ENCODE results near the gene TRAPPC11. TPM values are rescaled to one million over a fixed set of nuclear protein-coding genes. Genes with fewer than 3 reads are reported as not detected.

TRAPPC11 gene
- polyA plus RNA-seq, 4 donors = 12.3 to 28.8 (median 19.1) TPM

- no peak overlapping the region for H3K4me3 ChIP-seq (ENCODE audit: low read depth in 1 of 3, low read length in 3 of 3)
- H3K4me1 ChIP-seq (ENCODE audit: control insufficient read depth in 3 of 3, insufficient read depth in 2 of 3, low read depth in 1 of 3, low read length in 2 of 3) = no peaks in the 10 kb centered on the region
- H3K36me3 ChIP-seq (ENCODE audit: control insufficient read depth in 3 of 3, insufficient read depth in 2 of 3, low read depth in 1 of 3, low read length in 3 of 3) = no peaks in the 10 kb centered on the region
- FAIRE-seq (no peak), DNase-seq (no peak)
- no peak overlapping the region for H3K27ac ChIP-seq (ENCODE audit: low read depth in 1 of 3, low read length in 2 of 3)
- H3K9me3 ChIP-seq (ENCODE audit: control insufficient read depth in 2 of 2, insufficient read depth in 1 of 2, low read depth in 1 of 2, low read length in 1 of 2) = peaks cover 0 to 8% of the 10 kb centered on the region in 2 donors
- WGBS, 3 donors = 91 to 93% (median 93%) methylated on average over 35 to 48 of the region's 48 CpGs
- no peaks in the 10 kb centered on the region for H3K27me3 ChIP-seq (ENCODE audit: control insufficient read depth in 3 of 3, insufficient read depth in 3 of 3, low read length in 3 of 3)
These were observed 87.5 kb downstream of the TRAPPC11 start for GRCh38 chr4:183746305-183747229.

- H3K4me3 ChIP-seq (ENCODE audit: low read depth in 1 of 3, low read length in 3 of 3) = no peak overlapping the region
- FAIRE-seq (no peak), DNase-seq (no peak)
- H3K36me3 ChIP-seq (ENCODE audit: control insufficient read depth in 3 of 3, insufficient read depth in 2 of 3, low read depth in 1 of 3, low read length in 3 of 3) = no peaks in the 10 kb centered on the region
- H3K9me3 ChIP-seq (ENCODE audit: control insufficient read depth in 2 of 2, insufficient read depth in 1 of 2, low read depth in 1 of 2, low read length in 1 of 2) = peaks cover 0 to 8% of the 10 kb centered on the region in 2 donors
- WGBS, 3 donors = 69 to 81% (median 74%) methylated on average over 2 of the region's 2 CpGs
- H3K27me3 ChIP-seq (ENCODE audit: control insufficient read depth in 3 of 3, insufficient read depth in 3 of 3, low read length in 3 of 3) = no peaks in the 10 kb centered on the region
- H3K27ac ChIP-seq (ENCODE audit: low read depth in 1 of 3, low read length in 2 of 3) = no peak overlapping the region
- H3K4me1 ChIP-seq (ENCODE audit: control insufficient read depth in 3 of 3, insufficient read depth in 2 of 3, low read depth in 1 of 3, low read length in 2 of 3) = no peaks in the 10 kb centered on the region
These were observed 88.3 kb downstream of the TRAPPC11 start for GRCh38 chr4:183747380-183747779.

GRCh38 chr4:183747931-183748670 is 89.0 kb downstream of the TRAPPC11 start:
- H3K27me3 ChIP-seq (ENCODE audit: control insufficient read depth in 3 of 3, insufficient read depth in 3 of 3, low read length in 3 of 3) = no peaks in the 10 kb centered on the region
- no peaks in the 10 kb centered on the region for H3K4me1 ChIP-seq (ENCODE audit: control insufficient read depth in 3 of 3, insufficient read depth in 2 of 3, low read depth in 1 of 3, low read length in 2 of 3)
- no peak overlapping the region for H3K4me3 ChIP-seq (ENCODE audit: low read depth in 1 of 3, low read length in 3 of 3)
- H3K27ac ChIP-seq (ENCODE audit: low read depth in 1 of 3, low read length in 2 of 3) = no peak overlapping the region
- peaks cover 0 to 8% of the 10 kb centered on the region in 2 donors for H3K9me3 ChIP-seq (ENCODE audit: control insufficient read depth in 2 of 2, insufficient read depth in 1 of 2, low read depth in 1 of 2, low read length in 1 of 2)
- 77 to 87% (median 79%) methylated on average over 6 of the region's 6 CpGs for WGBS, 3 donors
- no peaks in the 10 kb centered on the region for H3K36me3 ChIP-seq (ENCODE audit: control insufficient read depth in 3 of 3, insufficient read depth in 2 of 3, low read depth in 1 of 3, low read length in 3 of 3)
- FAIRE-seq (no peak), DNase-seq (peak; percentile 14 to 22)

GRCh38 chr4:183751106-183751505 is 92.0 kb downstream of the TRAPPC11 start:
- DNase-seq (no peak), FAIRE-seq (no peak)
- Histone ChIP-seq H3K27ac (ENCODE audit: low read depth in 1 of 3, low read length in 2 of 3) (no peak overlapping the region), H3K27me3 (ENCODE audit: control insufficient read depth in 3 of 3, insufficient read depth in 3 of 3, low read length in 3 of 3) (no peaks in the 10 kb centered on the region), H3K4me1 (ENCODE audit: control insufficient read depth in 3 of 3, insufficient read depth in 2 of 3, low read depth in 1 of 3, low read length in 2 of 3) (no peaks in the 10 kb centered on the region), H3K36me3 (ENCODE audit: control insufficient read depth in 3 of 3, insufficient read depth in 2 of 3, low read depth in 1 of 3, low read length in 3 of 3) (no peaks in the 10 kb centered on the region), H3K9me3 (ENCODE audit: control insufficient read depth in 2 of 2, insufficient read depth in 1 of 2, low read depth in 1 of 2, low read length in 1 of 2) (peaks cover 0 to 6% of the 10 kb centered on the region in 2 donors), H3K4me3 (ENCODE audit: low read depth in 1 of 3, low read length in 3 of 3) (no peak overlapping the region)
- WGBS, 3 donors = 83 to 89% (median 85%) methylated on average over 4 of the region's 4 CpGs

- peaks cover 0 to 2% of the 10 kb centered on the region in 2 donors for H3K9me3 ChIP-seq (ENCODE audit: control insufficient read depth in 2 of 2, insufficient read depth in 1 of 2, low read depth in 1 of 2, low read length in 1 of 2)
- no peak for FAIRE-seq
- H3K4me1 ChIP-seq (ENCODE audit: control insufficient read depth in 3 of 3, insufficient read depth in 2 of 3, low read depth in 1 of 3, low read length in 2 of 3) = peaks cover 0 to 4% (median 0%) of the 10 kb centered on the region in 3 donors
- peaks cover 0 to 2% (median 0%) of the 10 kb centered on the region in 3 donors for H3K27me3 ChIP-seq (ENCODE audit: control insufficient read depth in 3 of 3, insufficient read depth in 3 of 3, low read length in 3 of 3)
- no peaks in the 10 kb centered on the region for H3K36me3 ChIP-seq (ENCODE audit: control insufficient read depth in 3 of 3, insufficient read depth in 2 of 3, low read depth in 1 of 3, low read length in 3 of 3)
- no peak overlapping the region for H3K27ac ChIP-seq (ENCODE audit: low read depth in 1 of 3, low read length in 2 of 3)
- WGBS, 3 donors = 82 to 87% (median 85%) methylated on average over 2 of the region's 2 CpGs
- no peak for DNase-seq
- no peak overlapping the region for H3K4me3 ChIP-seq (ENCODE audit: low read depth in 1 of 3, low read length in 3 of 3)
These were observed 96.5 kb downstream of the TRAPPC11 start for GRCh38 chr4:183755596-183755995.

- FAIRE-seq (no peak), DNase-seq (no peak)
- 90 to 93% (median 90%) methylated on average over 10 of the region's 10 CpGs for WGBS, 3 donors
- Histone ChIP-seq H3K36me3 (ENCODE audit: control insufficient read depth in 3 of 3, insufficient read depth in 2 of 3, low read depth in 1 of 3, low read length in 3 of 3) (no peaks in the 10 kb centered on the region), H3K9me3 (ENCODE audit: control insufficient read depth in 2 of 2, insufficient read depth in 1 of 2, low read depth in 1 of 2, low read length in 1 of 2) (peaks cover 0 to 2% of the 10 kb centered on the region in 2 donors), H3K4me3 (ENCODE audit: low read depth in 1 of 3, low read length in 3 of 3) (no peak overlapping the region), H3K4me1 (ENCODE audit: control insufficient read depth in 3 of 3, insufficient read depth in 2 of 3, low read depth in 1 of 3, low read length in 2 of 3) (peaks cover 0 to 4% (median 0%) of the 10 kb centered on the region in 3 donors), H3K27ac (ENCODE audit: low read depth in 1 of 3, low read length in 2 of 3) (no peak overlapping the region), H3K27me3 (ENCODE audit: control insufficient read depth in 3 of 3, insufficient read depth in 3 of 3, low read length in 3 of 3) (peaks cover 0 to 2% (median 0%) of the 10 kb centered on the region in 3 donors)
These were observed 98.0 kb downstream of the TRAPPC11 start for GRCh38 chr4:183757060-183757459.

- WGBS, 3 donors = 67 to 86% (median 84%) methylated on average over 29 of the region's 29 CpGs
- no peak for DNase-seq
These were observed 99.1 kb downstream of the TRAPPC11 start for GRCh38 chr4:183758061-183758757.

More at GRCh38 chr4:183758061-183758757, 99.1 kb downstream of the TRAPPC11 start:
- Histone ChIP-seq H3K27me3 (ENCODE audit: control insufficient read depth in 3 of 3, insufficient read depth in 3 of 3, low read length in 3 of 3) (peaks cover 0 to 2% (median 0%) of the 10 kb centered on the region in 3 donors), H3K27ac (ENCODE audit: low read depth in 1 of 3, low read length in 2 of 3) (no peak overlapping the region), H3K4me3 (ENCODE audit: low read depth in 1 of 3, low read length in 3 of 3) (no peak overlapping the region), H3K36me3 (ENCODE audit: control insufficient read depth in 3 of 3, insufficient read depth in 2 of 3, low read depth in 1 of 3, low read length in 3 of 3) (no peaks in the 10 kb centered on the region), H3K4me1 (ENCODE audit: control insufficient read depth in 3 of 3, insufficient read depth in 2 of 3, low read depth in 1 of 3, low read length in 2 of 3) (peaks cover 0 to 4% (median 0%) of the 10 kb centered on the region in 3 donors), H3K9me3 (ENCODE audit: control insufficient read depth in 2 of 2, insufficient read depth in 1 of 2, low read depth in 1 of 2, low read length in 1 of 2) (peaks cover 0 to 2% of the 10 kb centered on the region in 2 donors)
- no peak for FAIRE-seq
